SKM-1 treated with dmso at 0.1 percent for 144 hours (cell line): Measurements from ENCODE around the gene RNF121.

Experiments used
- DNase-seq: peaks from one replicate; lab custom pipeline; 2025; ENCODE audit not compliant: unreplicated experiment; lab: John Stamatoyannopoulos, UW

Gene RNF121

GRCh38 chr11:71934213-71934612 is 5.4 kb downstream of the RNF121 start:
- no peak for DNase-seq

GRCh38 chr11:71935338-71935925 is 6.6 kb downstream of the RNF121 start:
- no peak for DNase-seq

GRCh38 chr11:71936825-71937224 is 8.0 kb downstream of the RNF121 start:
- no peak for DNase-seq

GRCh38 chr11:71937826-71938225 is 9.0 kb downstream of the RNF121 start:
- DNase-seq = no peak

GRCh38 chr11:71940561-71941219 is 11.8 kb downstream of the RNF121 start:
- no peak for DNase-seq

GRCh38 chr11:71946144-71946571 is 17.3 kb downstream of the RNF121 start:
- no peak for DNase-seq

- DNase-seq = no peak
Observed at GRCh38 chr11:71947498-71947897, 18.7 kb downstream of the RNF121 start.

GRCh38 chr11:71948314-71949027 is 19.6 kb downstream of the RNF121 start:
- DNase-seq = no peak

GRCh38 chr11:71949034-71949433 is 20.2 kb downstream of the RNF121 start:
- DNase-seq = no peak

GRCh38 chr11:71951741-71952310 is 23.0 kb downstream of the RNF121 start:
- no peak for DNase-seq

- no peak for DNase-seq
Observed at GRCh38 chr11:71955898-71956456, 27.1 kb downstream of the RNF121 start.

GRCh38 chr11:71962428-71963038 is 33.7 kb downstream of the RNF121 start:
- peak; percentile 40 for DNase-seq

- DNase-seq = no peak
Observed at GRCh38 chr11:71963468-71963867, 34.6 kb downstream of the RNF121 start.

- no peak for DNase-seq
Observed at GRCh38 chr11:71964641-71965040, 35.8 kb downstream of the RNF121 start.

- DNase-seq = no peak
Observed at GRCh38 chr11:71971680-71972079, 42.8 kb downstream of the RNF121 start.

- no peak for DNase-seq
Observed at GRCh38 chr11:71976551-71976950, 47.7 kb downstream of the RNF121 start.

- no peak for DNase-seq
Observed at GRCh38 chr11:71977090-71977489, 48.2 kb downstream of the RNF121 start.

- DNase-seq = peak; percentile 71
Observed at GRCh38 chr11:71977743-71978418, 49.0 kb downstream of the RNF121 start.

GRCh38 chr11:71979094-71979493 is 50.2 kb downstream of the RNF121 start:
- DNase-seq = no peak

GRCh38 chr11:71979602-71980001 is 50.8 kb downstream of the RNF121 start:
- DNase-seq = no peak

- peak; percentile 41 for DNase-seq
Observed at GRCh38 chr11:71986131-71986530, 57.3 kb downstream of the RNF121 start.
